H9 (cell line): ENCODE measurements around the gene CXCL14. TPM values are rescaled to one million over a fixed set of nuclear protein-coding genes. Genes with fewer than 3 reads are reported as not detected.

Experiments
- DNase-seq: peaks from one replicate; pipeline ENCODE4 v3.0.0-alpha.2; 2017
- H2AFZ ChIP-seq: one replicate; pipeline ENCODE4 v1.6.1; 2013; ENCODE audit warnings: mild to moderate bottlenecking, low read length, control low read depth, moderate library complexity
- H2AK5ac ChIP-seq: 2 replicates; pipeline ENCODE4 v1.6.1; 2013; ENCODE audit warnings: low read length, control low read depth, mixed read lengths; ENCODE audit not compliant: insufficient read length
- H2BK120ac ChIP-seq: one replicate; pipeline ENCODE4 v1.6.1; 2013; ENCODE audit warnings: low read depth, mild to moderate bottlenecking, low read length, control low read depth, inconsistent platforms; ENCODE audit not compliant: poor library complexity, severe bottlenecking
- H2BK12ac ChIP-seq: 2 replicates; pipeline ENCODE4 v1.6.1; 2013; ENCODE audit warnings: low read length, control low read depth, mixed read lengths, low read depth; ENCODE audit not compliant: insufficient read length
- H2BK15ac ChIP-seq: 2 replicates; pipeline ENCODE4 v1.6.1; 2013; ENCODE audit warnings: low read depth, low read length, control low read depth
- H2BK20ac ChIP-seq: one replicate; pipeline ENCODE4 v1.6.1; 2013; ENCODE audit warnings: low read depth, mild to moderate bottlenecking, low read length, control low read depth, inconsistent platforms; ENCODE audit not compliant: poor library complexity, severe bottlenecking
- H2BK5ac ChIP-seq: 2 replicates; pipeline ENCODE4 v1.6.1; 2013; ENCODE audit warnings: low read length, control low read depth, mixed read lengths; ENCODE audit not compliant: insufficient read length
- H3K14ac ChIP-seq: 2 replicates; pipeline ENCODE4 v1.6.1; 2013; ENCODE audit warnings: low read length, control low read depth; ENCODE audit not compliant: insufficient read depth
- H3K18ac ChIP-seq: 2 replicates; pipeline ENCODE4 v1.6.1; 2013; ENCODE audit warnings: low read depth, mild to moderate bottlenecking, mixed read lengths, low read length, control low read depth; ENCODE audit not compliant: insufficient read length
- H3K23ac ChIP-seq: 2 replicates; pipeline ENCODE4 v1.6.1; 2013; ENCODE audit warnings: low read length, control low read depth, mixed read lengths, low read depth; ENCODE audit not compliant: insufficient read length
- H3K23me2 ChIP-seq: 2 replicates; pipeline ENCODE4 v1.6.1; 2013; ENCODE audit warnings: low read depth, mild to moderate bottlenecking, mixed read lengths, low read length, control low read depth; ENCODE audit not compliant: insufficient read length, poor library complexity, severe bottlenecking
- H3K27ac ChIP-seq: 2 replicates; pipeline ENCODE4 v1.5.1; 2013; ENCODE audit warnings: low read length, control low read depth, mixed read lengths, low read depth; ENCODE audit not compliant: insufficient read length
- H3K27me3 ChIP-seq: 2 replicates; pipeline ENCODE4 v1.6.1; 2013; ENCODE audit warnings: low read length, control low read depth, inconsistent platforms; ENCODE audit not compliant: insufficient read depth
- H3K4ac ChIP-seq: 2 replicates; pipeline ENCODE4 v1.6.1; 2013; ENCODE audit warnings: low read depth, mild to moderate bottlenecking, control low read depth, inconsistent platforms, low read length, moderate library complexity
- H3K4me1 ChIP-seq: 2 replicates; pipeline ENCODE4 v1.6.1; 2013; ENCODE audit warnings: low read length, control low read depth, inconsistent platforms; ENCODE audit not compliant: insufficient read depth
- H3K4me2 ChIP-seq: 2 replicates; pipeline ENCODE4 v1.6.1; 2013; ENCODE audit warnings: low read length, control low read depth, mixed read lengths; ENCODE audit not compliant: insufficient read length, insufficient read depth
- H3K56ac ChIP-seq: 2 replicates; pipeline ENCODE4 v1.6.1; 2013; ENCODE audit warnings: low read depth, mild to moderate bottlenecking, mixed read lengths, low read length, control low read depth; ENCODE audit not compliant: insufficient read length
- H3K79me1 ChIP-seq: 2 replicates; pipeline ENCODE4 v1.6.1; 2013; ENCODE audit warnings: low read depth, mild to moderate bottlenecking, moderate library complexity, low read length, control low read depth, inconsistent platforms; ENCODE audit not compliant: insufficient read depth, poor library complexity, severe bottlenecking
- H3K79me2 ChIP-seq: 2 replicates; pipeline ENCODE4 v1.6.1; 2013; ENCODE audit warnings: low read length, control low read depth, inconsistent platforms; ENCODE audit not compliant: insufficient read depth
- H3K9ac ChIP-seq: 2 replicates; pipeline ENCODE4 v1.6.1; 2013; ENCODE audit warnings: low read length, control low read depth, mixed read lengths; ENCODE audit not compliant: insufficient read length; ENCODE audit errors: extremely low read depth
- H3K9me3 ChIP-seq: one replicate; pipeline ENCODE4 v1.6.1; 2013; ENCODE audit warnings: low read depth, low read length, inconsistent platforms; ENCODE audit not compliant: control insufficient read depth
- H3T11ph ChIP-seq: one replicate; pipeline ENCODE4 v1.6.1; 2013; ENCODE audit warnings: mild to moderate bottlenecking, low read length, control low read depth, inconsistent platforms
- H4K20me1 ChIP-seq: one replicate; pipeline ENCODE4 v1.6.1; 2013; ENCODE audit not compliant: control insufficient read depth, insufficient read length, insufficient read depth
- H4K5ac ChIP-seq: 2 replicates; pipeline ENCODE4 v1.6.1; 2013; ENCODE audit warnings: low read depth, mild to moderate bottlenecking, mixed read lengths, low read length, control low read depth; ENCODE audit not compliant: insufficient read length
- H4K8ac ChIP-seq: replicated peaks from 2 replicates; pipeline ENCODE4 v1.6.1; 2013; ENCODE audit warnings: low read length, control low read depth, mixed read lengths, low read depth; ENCODE audit not compliant: insufficient read length
- H4K91ac ChIP-seq: 2 replicates; pipeline ENCODE4 v1.6.1; 2013; ENCODE audit warnings: low read depth, mild to moderate bottlenecking, moderate library complexity, mixed read lengths, low read length, control low read depth; ENCODE audit not compliant: insufficient read length
- H3K27ac Mint-ChIP-seq, 3 experiments: 2 replicates in 2 of 3; 3 replicates in 1 of 3; pipeline ENCODE4 v1.8.0; 2020 to 2021; ENCODE audit warnings: mixed read lengths in 3 of 3, mild to moderate bottlenecking in 1 of 3, moderate library complexity in 1 of 3
- H3K27me3 Mint-ChIP-seq: 2 replicates; pipeline ENCODE4 v1.8.0; 2021; ENCODE audit warnings: low read depth, mild to moderate bottlenecking, moderate library complexity, mixed read lengths
- H3K36me3 Mint-ChIP-seq, 3 experiments: 2 replicates in 2 of 3; 3 replicates in 1 of 3; pipeline ENCODE4 v1.8.0; 2020 to 2021; ENCODE audit warnings: low read depth in 3 of 3, mixed read lengths in 3 of 3; ENCODE audit not compliant: insufficient read depth in 1 of 3
- H3K4me1 Mint-ChIP-seq, 2 experiments: 2 replicates each; pipeline ENCODE4 v1.8.0; 2020; ENCODE audit warnings: mixed read lengths in 2 of 2
- H3K4me3 Mint-ChIP-seq, 2 experiments: 2 replicates in 1 of 2; 3 replicates in 1 of 2; pipeline ENCODE4 v1.8.0; 2020 to 2021; ENCODE audit warnings: mild to moderate bottlenecking in 2 of 2, mixed read lengths in 2 of 2, moderate library complexity in 1 of 2
- H3K9me3 Mint-ChIP-seq, 2 experiments: 2 replicates in 1 of 2; 3 replicates in 1 of 2; pipeline ENCODE4 v1.8.0; 2020; ENCODE audit warnings: mild to moderate bottlenecking in 2 of 2, mixed read lengths in 2 of 2, moderate library complexity in 1 of 2
- WGBS: extraction: QIAGEN DNeasy Blood & Tissue Kit; methylation state at CpG from one replicate; pipeline ENCODE4 v1.1.7; 2013; ENCODE audit warnings: missing lambda C conversion rate, low lambda C conversion rate, mixed read lengths; ENCODE audit not compliant: insufficient read length; ENCODE audit errors: extremely low coverage; 5-methylcytosine and 5-hydroxymethylcytosine counted together
- total RNA-seq: library from RNA; stranded (reverse); gene quantifications from 2 replicates; pipeline ENCODE4 v1.2.1, GENCODE V29; 2021
- TF ChIP-seq, protein P1 (sequence below): fragments of 200-600 bp; sonication (generic); conservative IDR thresholded peaks from 3 replicates; pipeline ENCODE4 v1.8.0; 2021; ENCODE audit warnings: antibody characterized with exemption, mild to moderate bottlenecking

Gene CXCL14
- total RNA-seq, 1 experiment from 2014 or later = 1.1 TPM

DNA sequence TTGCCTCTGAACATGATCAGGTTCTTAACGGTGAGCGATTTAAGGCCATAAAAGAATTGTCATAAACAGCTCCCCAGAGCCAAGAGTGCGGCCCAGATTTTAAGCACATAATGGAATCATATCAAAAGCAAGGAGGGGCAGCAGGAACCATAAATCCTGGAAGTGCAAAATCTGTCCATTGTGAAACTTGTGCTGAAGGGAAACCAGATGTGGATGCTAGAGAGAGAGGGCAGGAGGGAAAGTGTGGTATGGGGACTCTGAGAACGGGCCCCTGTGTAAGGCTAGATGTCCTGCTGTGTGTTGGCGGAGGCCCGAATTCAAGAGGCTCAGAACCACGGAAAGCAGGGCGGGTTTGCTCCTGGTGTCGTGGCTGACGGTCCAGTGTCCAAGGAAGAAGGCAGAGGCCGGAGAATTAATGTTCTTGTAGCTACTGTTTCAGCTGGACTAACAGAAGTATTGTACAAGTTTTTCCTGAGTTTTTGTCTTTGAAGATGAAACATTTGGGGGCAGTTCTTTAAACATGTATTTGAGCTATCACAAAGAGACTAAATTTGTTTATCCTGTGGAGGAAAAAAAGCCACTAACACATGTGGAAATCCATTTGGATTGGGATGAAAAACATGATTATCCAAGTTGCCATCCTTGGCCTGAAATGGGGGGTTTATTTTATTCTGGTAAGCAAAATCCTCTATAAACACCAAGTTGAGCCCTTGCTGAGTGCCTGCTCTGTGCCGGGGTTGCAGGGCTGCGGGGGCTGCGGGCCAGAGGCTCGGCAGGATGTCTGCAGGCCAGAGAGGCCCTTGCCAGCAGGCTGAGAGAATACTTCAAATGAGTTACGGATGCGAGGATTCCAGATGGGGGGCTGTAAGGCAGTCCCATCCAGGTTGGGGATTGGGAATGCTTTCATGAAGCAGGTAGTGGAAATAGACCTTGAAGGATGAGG, 9.2 kb upstream of the CXCL14 start:
- no peak for DNase-seq
- no peak overlapping the region for H2BK12ac ChIP-seq
- H4K5ac ChIP-seq = no peak overlapping the region
- peaks cover 6 to 22% of the 10 kb centered on the region in 2 experiments for H3K4me1 Mint-ChIP-seq
- no peaks in the 10 kb centered on the region for H3K4me1 ChIP-seq
- H3T11ph ChIP-seq = no peak overlapping the region
- no peak overlapping the region for H3K4me2 ChIP-seq
- no peak overlapping the region for H4K91ac ChIP-seq
- H3K18ac ChIP-seq = no peak overlapping the region
- H3K23me2 ChIP-seq = no peaks in the 10 kb centered on the region
- no peak overlapping the region for H2BK15ac ChIP-seq
- H4K20me1 ChIP-seq = no peaks in the 10 kb centered on the region
- no peak overlapping the region for H2AK5ac ChIP-seq
- H3K4ac ChIP-seq = no peak overlapping the region
- no peaks in the 10 kb centered on the region for H3K27me3 ChIP-seq
- TF ChIP-seq, protein P1, sequence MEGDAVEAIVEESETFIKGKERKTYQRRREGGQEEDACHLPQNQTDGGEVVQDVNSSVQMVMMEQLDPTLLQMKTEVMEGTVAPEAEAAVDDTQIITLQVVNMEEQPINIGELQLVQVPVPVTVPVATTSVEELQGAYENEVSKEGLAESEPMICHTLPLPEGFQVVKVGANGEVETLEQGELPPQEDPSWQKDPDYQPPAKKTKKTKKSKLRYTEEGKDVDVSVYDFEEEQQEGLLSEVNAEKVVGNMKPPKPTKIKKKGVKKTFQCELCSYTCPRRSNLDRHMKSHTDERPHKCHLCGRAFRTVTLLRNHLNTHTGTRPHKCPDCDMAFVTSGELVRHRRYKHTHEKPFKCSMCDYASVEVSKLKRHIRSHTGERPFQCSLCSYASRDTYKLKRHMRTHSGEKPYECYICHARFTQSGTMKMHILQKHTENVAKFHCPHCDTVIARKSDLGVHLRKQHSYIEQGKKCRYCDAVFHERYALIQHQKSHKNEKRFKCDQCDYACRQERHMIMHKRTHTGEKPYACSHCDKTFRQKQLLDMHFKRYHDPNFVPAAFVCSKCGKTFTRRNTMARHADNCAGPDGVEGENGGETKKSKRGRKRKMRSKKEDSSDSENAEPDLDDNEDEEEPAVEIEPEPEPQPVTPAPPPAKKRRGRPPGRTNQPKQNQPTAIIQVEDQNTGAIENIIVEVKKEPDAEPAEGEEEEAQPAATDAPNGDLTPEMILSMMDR = no peak
- no peak overlapping the region for H3K56ac ChIP-seq
- no peak overlapping the region for H3K14ac ChIP-seq
- no peak overlapping the region for H2AFZ ChIP-seq
- H3K27ac ChIP-seq = no peak overlapping the region
- H4K8ac ChIP-seq = no peak overlapping the region
- no peaks in the 10 kb centered on the region for H3K9me3 Mint-ChIP-seq
- H3K4me3 Mint-ChIP-seq = no peak overlapping the region
- H3K23ac ChIP-seq = no peak overlapping the region
- WGBS = no CpG with 5 or more reads among the region's 17 CpGs
- H2BK20ac ChIP-seq = no peak overlapping the region
- H3K9me3 ChIP-seq = no peaks in the 10 kb centered on the region
- no peak overlapping the region for H3K27ac Mint-ChIP-seq
- no peaks in the 10 kb centered on the region for H3K79me2 ChIP-seq
- no peaks in the 10 kb centered on the region for H3K36me3 Mint-ChIP-seq
- H2BK120ac ChIP-seq = no peak overlapping the region
- H3K9ac ChIP-seq = no peak overlapping the region
- H3K27me3 Mint-ChIP-seq = peaks cover 18% of the 10 kb centered on the region
- H2BK5ac ChIP-seq = no peak overlapping the region
- H3K79me1 ChIP-seq = no peaks in the 10 kb centered on the region
